ENCODE data around the gene CPZ. TPM values are rescaled to one million over a fixed set of nuclear protein-coding genes. Genes with fewer than 3 reads are reported as not detected.

Gene CPZ
- total RNA-seq, 4 donors from 2014 or later: 0.42 to 2.7 (median 2.2) TPM

GRCh38 chr4:8582941-8583654 lies 9.5 kb upstream of the CPZ start:
- Histone ChIP-seq H3K27me3 (peaks cover 0 to 97% (median 15%) of the 10 kb centered on the region in 4 donors), H3K36me3 (no peaks in the 10 kb centered on the region), H3K27ac (replicated peaks in 1 of 4) (no peak overlapping the region), H3K9me3 (no peaks in the 10 kb centered on the region), H3K4me3 (no peak overlapping the region), H3K4me1 (peaks cover 0 to 10% (median 3%) of the 10 kb centered on the region in 4 donors)
- no peak for DNase-seq (ENCODE audit: extremely low spot score)
- TF ChIP-seq CTCF (IDR thresholded peaks at IDR 0.05) (no peak), POLR2AphosphoS5 (IDR thresholded peaks at IDR 0.05) (no peak), POLR2A (IDR thresholded peaks at IDR 0.05; ENCODE audit: low read depth) (no peak), EP300 (IDR thresholded peaks at IDR 0.05) (no peak)
- WGBS: 58% methylated on average over 8 of the region's 9 CpGs
- intact Hi-C loops (cut with DNase I): no loop called here

GRCh38 chr4:8583655-8584025 lies 8.9 kb upstream of the CPZ start:
- H3K4me1 ChIP-seq: peaks cover 0 to 10% (median 3%) of the 10 kb centered on the region in 4 donors
- intact Hi-C loops (cut with DNase I): no loop called here
- 84% methylated on average over 2 of the region's 4 CpGs for WGBS

GRCh38 chr4:8585186-8585585 lies 7.4 kb upstream of the CPZ start:
- Histone ChIP-seq H3K4me3 (no peak overlapping the region), H3K27me3 (peaks cover 0 to 96% (median 13%) of the 10 kb centered on the region in 4 donors), H3K9me3 (no peaks in the 10 kb centered on the region), H3K4me1 (peaks cover 0 to 9% (median 3%) of the 10 kb centered on the region in 4 donors), H3K36me3 (no peaks in the 10 kb centered on the region), H3K27ac (replicated peaks in 1 of 4) (no peak overlapping the region)
- intact Hi-C loops (cut with DNase I): no loop called here
- 17% methylated on average over 3 of the region's 6 CpGs for WGBS
- no peak for DNase-seq (ENCODE audit: extremely low spot score)
- TF ChIP-seq CTCF (IDR thresholded peaks at IDR 0.05) (no peak), POLR2A (IDR thresholded peaks at IDR 0.05; ENCODE audit: low read depth) (no peak), POLR2AphosphoS5 (IDR thresholded peaks at IDR 0.05) (no peak), EP300 (IDR thresholded peaks at IDR 0.05) (no peak)

More at GRCh38 chr4:8583655-8584025, 8.9 kb upstream of the CPZ start:
- Histone ChIP-seq H3K36me3 (no peaks in the 10 kb centered on the region), H3K4me3 (no peak overlapping the region), H3K27ac (replicated peaks in 1 of 4) (no peak overlapping the region), H3K27me3 (peaks cover 0 to 99% (median 14%) of the 10 kb centered on the region in 4 donors), H3K9me3 (no peaks in the 10 kb centered on the region)
- DNase-seq (ENCODE audit: extremely low spot score): no peak
- TF ChIP-seq CTCF (IDR thresholded peaks at IDR 0.05) (no peak), EP300 (IDR thresholded peaks at IDR 0.05) (no peak), POLR2A (IDR thresholded peaks at IDR 0.05; ENCODE audit: low read depth) (no peak)

- H3K4me3 ChIP-seq: no peak overlapping the region
- peaks cover 0 to 3% (median under 1%) of the 10 kb centered on the region in 4 donors for H3K4me1 ChIP-seq
- intact Hi-C loops (cut with DNase I): no loop called here
- H3K36me3 ChIP-seq: no peaks in the 10 kb centered on the region
- no peak for DNase-seq (ENCODE audit: extremely low spot score)
- H3K27me3 ChIP-seq: peaks cover 0 to 96% (median 10%) of the 10 kb centered on the region in 4 donors
- TF ChIP-seq POLR2A (IDR thresholded peaks at IDR 0.05; ENCODE audit: low read depth) (no peak), EP300 (IDR thresholded peaks at IDR 0.05) (no peak), CTCF (IDR thresholded peaks at IDR 0.05) (no peak), POLR2AphosphoS5 (IDR thresholded peaks at IDR 0.05) (no peak)
- H3K27ac ChIP-seq (replicated peaks in 1 of 4): no peak overlapping the region
- WGBS: 15% methylated on average over 4 of the region's 7 CpGs
- H3K9me3 ChIP-seq: no peaks in the 10 kb centered on the region
These were observed 6.8 kb upstream of the CPZ start for GRCh38 chr4:8585721-8586212.
